ENCODE results near the gene STX3. TPM values are rescaled to one million over a fixed set of nuclear protein-coding genes. Genes with fewer than 3 reads are reported as not detected.

The STX3 gene
- total RNA-seq, 1 experiment from 2014 or later = 82.8 TPM

DNA sequence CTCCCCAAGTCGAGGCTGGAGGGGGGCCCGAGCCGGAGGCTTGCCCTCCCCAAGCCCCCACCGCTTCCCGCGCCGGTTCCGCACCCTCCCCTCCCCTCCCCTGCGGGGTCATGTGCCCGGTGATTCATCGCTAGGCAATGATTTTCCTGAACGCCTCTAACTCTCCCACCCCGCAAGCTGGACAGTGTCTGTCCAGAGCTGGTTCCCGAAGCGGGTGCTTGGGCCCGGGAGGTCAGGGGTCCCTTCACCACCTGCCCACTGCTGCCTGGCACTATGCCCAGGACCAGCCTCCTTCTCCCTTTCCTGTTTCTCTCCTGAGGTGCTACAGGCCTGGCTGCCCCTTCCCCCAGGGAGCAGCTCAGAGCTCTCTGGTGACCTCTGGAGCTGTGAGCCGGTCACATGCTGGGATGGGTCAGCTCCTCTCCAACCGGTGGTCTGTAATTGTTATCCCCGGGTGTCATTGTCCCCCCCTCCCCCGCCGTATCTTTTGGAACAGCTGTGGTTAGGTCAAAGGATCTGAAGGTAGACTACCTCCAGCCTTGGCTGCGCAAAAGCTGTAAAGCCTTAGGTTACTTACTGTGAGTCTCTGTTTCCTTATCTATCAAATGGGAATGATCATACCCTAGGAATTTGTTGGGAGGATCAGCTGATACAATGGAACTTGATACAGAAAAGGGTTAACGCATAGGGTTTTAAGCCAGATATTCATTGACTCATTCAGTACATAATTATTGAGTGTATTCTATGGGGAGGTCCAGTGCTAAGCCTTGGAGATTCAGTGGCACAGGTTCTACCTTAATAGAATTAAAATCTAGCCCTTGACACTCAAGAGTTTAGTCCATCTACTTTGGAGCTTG is 753 bp downstream of the STX3 start:
- in situ Hi-C loops (cut with HindIII; ENCODE audit: low pct_unique_long_range_greater_than_20kb, low sequenced_read_pairs) = no loop called here
- peak; percentile 63 for DNase-seq (ENCODE audit: low read depth, low spot score)

DNA sequence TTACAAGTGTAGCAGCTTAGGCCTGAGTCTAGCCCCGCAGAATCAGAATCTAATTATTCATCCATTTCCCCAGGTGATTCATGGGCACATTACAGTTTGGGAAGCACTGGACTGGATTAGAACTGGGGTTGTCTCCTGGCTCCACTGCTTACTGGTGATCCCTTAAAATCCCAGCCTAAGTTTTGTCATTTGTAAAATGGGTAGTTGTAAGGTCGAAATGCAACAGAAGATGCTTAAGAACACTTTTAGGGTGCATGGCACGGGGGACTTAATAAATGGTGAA is 1.3 kb downstream of the STX3 start:
- DNase-seq (ENCODE audit: low read depth, low spot score) = no peak
- in situ Hi-C loops (cut with HindIII; ENCODE audit: low pct_unique_long_range_greater_than_20kb, low sequenced_read_pairs) = no loop called here

DNA sequence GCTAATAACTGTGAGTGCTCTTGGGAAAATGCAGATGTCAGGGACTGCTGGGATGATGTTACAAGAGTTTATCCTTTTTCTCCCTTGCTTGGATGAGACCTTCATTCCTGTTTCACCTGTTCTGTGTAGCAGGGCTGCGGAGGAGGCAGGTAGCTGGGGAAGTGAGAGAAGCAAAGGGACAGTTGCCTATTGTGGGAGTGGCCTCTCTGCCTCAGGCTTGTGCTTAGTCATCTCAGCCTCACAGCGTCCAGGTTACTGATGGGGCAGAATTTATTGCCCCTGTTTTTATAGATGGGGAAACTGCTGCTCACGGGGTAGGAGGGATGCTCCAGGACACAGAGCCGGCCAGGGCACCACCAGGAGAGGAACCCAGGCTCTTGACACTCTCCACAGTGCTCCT is 1.7 kb downstream of the STX3 start:
- in situ Hi-C loops (cut with HindIII; ENCODE audit: low pct_unique_long_range_greater_than_20kb, low sequenced_read_pairs) = no loop called here
- no peak for DNase-seq (ENCODE audit: low read depth, low spot score)

DNA sequence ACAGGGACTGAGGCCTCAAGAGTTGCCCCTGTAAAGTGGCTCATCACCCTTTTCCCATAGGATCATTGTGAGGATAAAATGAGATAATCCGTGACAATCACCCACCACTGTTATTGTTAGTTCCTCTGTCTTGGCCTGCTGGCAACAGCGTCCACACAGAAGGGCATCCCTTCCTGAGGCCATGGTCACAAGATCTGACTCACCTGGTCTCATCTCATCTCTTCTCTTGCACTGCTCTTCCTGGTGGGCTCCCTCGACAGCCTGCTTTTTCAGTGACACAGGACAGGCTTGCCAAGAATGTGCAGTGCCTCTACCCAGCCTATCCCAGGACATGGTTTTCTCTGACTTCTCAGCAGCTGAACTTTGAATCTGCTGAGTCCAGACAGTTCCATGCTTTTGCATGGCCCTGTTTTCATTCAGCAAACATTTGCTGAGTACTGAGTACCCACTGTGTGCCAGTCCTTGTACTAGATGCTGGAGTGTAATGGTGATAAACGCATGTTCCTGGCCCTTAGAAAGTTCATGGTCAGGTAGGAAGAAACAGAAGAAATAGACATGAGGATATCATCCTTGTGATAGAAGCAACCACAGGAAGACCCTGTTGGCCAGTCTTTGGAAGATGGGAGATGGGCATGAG is 3.3 kb downstream of the STX3 start:
- no peak for DNase-seq (ENCODE audit: low read depth, low spot score)
- in situ Hi-C loops (cut with HindIII; ENCODE audit: low pct_unique_long_range_greater_than_20kb, low sequenced_read_pairs) = no loop called here

DNA sequence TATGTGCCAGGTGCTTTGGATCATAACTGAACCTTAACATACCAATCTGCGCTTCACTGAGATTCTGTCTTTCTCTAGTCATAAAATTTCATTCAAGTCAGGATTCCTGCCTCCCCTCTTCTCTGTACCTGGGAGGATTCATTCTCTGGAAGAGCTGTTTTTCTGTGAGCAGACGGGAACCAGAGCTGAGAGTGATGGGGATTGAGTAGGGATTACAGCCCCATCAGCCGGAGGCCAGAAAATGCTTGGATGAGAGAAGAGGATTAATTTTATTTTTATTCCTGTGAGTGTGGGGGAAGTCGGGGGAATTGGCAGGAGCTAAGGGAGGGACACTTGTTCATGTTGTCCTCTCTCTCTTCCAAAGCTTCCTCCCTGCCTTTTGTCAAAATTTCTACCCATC is 4.7 kb downstream of the STX3 start:
- no peak for DNase-seq (ENCODE audit: low read depth, low spot score)
- in situ Hi-C loops (cut with HindIII; ENCODE audit: low pct_unique_long_range_greater_than_20kb, low sequenced_read_pairs) = no loop called here

DNA sequence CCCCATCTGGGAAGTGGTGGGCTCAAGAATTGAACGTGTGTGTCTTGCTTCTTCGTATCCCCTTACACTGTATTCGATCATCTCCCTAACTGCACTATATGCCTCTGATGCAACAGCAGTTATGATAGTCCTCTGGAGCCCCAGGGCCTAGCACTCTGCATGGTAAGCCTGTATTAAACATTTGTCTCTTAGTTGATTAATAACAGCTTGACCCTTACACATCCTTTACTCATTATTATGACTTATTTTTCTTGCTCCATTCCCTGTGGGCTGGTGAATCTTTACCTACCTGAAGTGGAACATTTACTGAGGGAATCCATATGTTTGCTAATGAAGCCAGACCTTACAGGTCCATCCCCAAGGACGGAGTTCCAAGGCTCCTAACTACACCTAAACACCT is 5.6 kb downstream of the STX3 start:
- in situ Hi-C loops (cut with HindIII; ENCODE audit: low pct_unique_long_range_greater_than_20kb, low sequenced_read_pairs) = no loop called here
- no peak for DNase-seq (ENCODE audit: low read depth, low spot score)

DNA sequence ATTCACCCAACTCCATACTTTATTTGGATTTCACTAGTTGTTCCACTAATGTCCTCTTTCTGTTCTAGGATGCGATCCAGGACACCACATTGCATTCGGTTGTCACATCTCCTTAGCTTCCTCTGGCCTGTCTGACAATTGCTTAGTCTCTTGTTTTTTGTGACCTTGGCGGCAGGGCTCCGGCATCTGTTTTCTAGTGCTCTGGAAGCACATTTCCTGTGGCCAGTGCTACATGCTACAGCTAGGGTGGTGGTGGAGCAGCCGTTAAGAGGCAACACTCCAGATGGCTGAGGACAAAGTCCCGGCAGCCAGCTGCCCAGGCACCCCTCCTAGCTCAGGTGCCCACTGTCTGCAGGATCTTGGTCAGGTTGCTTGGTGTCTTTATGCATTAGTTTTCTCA is 6.8 kb downstream of the STX3 start:
- no peak for DNase-seq (ENCODE audit: low read depth, low spot score)
- in situ Hi-C loops (cut with HindIII; ENCODE audit: low pct_unique_long_range_greater_than_20kb, low sequenced_read_pairs) = no loop called here

DNA sequence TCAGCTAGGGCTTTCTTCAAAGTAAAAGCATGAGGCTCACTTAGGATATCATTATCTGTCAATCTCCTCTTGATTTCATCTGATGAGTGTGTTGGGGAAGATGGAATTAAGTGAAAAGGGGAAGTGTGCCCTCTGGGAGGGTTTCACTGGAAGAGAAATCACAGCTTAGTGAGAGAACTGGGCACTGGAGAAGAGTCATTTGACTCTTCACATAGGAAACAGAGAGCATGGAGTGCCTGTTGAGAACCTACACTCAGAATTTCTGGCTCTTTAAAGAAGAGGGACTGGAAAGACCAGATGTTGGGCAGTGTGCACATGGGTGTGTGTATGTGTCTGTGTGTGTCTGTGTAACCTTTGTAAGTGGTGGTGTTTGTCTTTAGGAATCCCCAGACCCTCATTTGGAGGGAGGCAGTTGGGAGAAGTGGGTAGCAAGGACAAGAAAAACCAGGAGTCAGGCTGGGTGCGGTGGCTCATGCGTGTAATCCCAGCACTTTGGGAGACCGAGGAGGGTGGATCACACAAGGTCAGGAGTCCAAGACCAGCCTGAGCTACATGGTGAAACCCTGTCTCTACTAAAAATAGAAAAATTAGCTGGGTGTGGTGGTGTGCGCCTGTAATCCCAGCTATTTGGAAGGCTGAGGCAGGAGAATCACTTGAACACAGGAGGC is 10.0 kb downstream of the STX3 start:
- no peak for DNase-seq (ENCODE audit: low read depth, low spot score)
- in situ Hi-C loops (cut with HindIII; ENCODE audit: low pct_unique_long_range_greater_than_20kb, low sequenced_read_pairs) = no loop called here

DNA sequence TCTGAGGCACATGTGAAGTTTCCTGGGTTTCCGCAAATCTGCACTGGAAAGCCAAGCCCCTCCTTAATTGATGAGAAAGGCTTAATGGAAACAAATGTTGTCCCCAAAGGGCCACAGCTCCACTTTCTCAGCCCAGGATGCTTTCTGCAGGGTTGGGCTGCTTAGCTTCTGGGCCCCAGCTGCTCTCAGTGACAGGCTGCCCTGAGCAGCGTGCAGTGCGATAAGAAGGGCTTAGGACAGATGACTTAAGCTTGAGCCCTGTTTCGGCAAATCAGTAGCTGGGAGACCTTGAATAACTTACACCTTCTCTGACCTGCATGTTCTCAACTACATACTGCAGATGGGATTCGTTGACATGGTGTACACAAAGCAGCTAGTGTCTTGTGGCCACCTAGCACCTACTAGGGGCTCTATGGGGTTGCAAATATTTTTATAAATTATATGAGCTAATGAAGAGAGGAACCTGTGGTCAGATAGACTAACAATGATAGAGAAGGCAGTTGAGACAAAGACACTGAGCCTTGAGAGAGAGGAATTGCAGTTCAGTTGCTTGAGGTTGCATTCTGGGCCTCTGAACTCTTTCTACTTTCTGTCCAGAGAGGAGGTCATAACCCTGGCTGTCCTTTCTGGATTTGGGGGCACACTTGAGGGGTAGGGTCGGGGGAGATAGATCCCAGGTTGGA is 11.5 kb downstream of the STX3 start:
- no peak for DNase-seq (ENCODE audit: low read depth, low spot score)
- in situ Hi-C loops (cut with HindIII; ENCODE audit: low pct_unique_long_range_greater_than_20kb, low sequenced_read_pairs) = no loop called here

DNA sequence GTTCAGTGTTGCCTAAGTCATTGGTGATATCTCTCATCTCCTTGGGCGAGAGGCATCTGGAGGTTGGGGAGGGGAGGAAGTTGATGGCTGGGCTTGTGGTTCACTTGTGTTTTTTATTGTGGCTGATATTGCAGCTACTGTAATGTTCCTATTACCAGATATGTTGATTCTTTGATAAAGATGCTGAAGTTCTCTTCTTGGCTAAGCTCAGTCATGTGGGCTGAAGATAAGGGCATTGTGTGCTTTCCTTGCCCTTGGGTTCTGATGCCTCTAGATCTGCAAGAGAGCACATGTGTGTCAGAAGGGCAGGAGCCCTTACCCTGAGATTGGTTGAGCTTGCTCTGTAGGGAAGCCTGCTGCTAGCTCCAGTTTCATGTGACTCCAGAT is 12.0 kb downstream of the STX3 start:
- in situ Hi-C loops (cut with HindIII; ENCODE audit: low pct_unique_long_range_greater_than_20kb, low sequenced_read_pairs) = no loop called here
- peak; percentile 68 for DNase-seq (ENCODE audit: low read depth, low spot score)

DNA sequence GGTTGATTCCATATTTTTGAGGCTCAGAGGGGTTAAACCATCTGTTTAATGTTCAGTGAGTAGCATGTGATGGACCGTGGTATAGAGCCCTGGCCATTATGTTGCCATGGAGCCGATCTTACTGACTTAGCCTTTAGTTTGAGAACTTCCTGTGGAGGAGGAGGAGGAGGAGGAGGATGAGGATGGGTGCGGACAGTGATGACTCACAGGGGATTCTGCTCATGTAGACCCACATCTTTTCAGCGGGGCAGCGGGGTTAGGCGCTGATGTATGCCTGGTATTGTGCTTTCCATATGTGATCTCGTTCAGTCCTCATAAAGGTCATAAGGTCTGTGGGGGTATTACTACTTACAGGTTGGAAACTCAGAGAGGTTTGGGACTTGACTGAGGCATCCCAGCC is 13.9 kb downstream of the STX3 start:
- DNase-seq (ENCODE audit: low read depth, low spot score) = no peak
- in situ Hi-C loops (cut with HindIII; ENCODE audit: low pct_unique_long_range_greater_than_20kb, low sequenced_read_pairs) = no loop called here

DNA sequence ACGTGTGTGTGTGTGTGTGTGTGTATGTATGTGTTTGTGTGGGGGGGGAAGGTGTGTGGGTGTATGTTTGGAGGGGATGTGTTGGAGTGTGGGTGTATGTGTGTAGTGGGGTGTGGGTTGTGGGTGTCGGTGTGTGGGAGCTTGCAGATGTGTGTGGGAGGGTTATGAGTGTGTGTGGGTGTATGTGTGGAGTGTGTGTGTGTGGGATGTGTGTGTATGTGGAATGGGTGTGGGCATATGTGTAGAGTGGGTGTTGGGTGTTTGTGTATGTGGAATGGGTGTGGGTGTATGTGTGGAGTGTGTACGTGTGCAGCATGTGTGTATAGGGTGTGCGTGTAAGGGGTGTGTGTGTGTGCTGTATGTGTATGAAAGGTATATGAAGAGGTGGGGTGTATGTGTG is 14.7 kb downstream of the STX3 start:
- DNase-seq (ENCODE audit: low read depth, low spot score) = no peak
- in situ Hi-C loops (cut with HindIII; ENCODE audit: low pct_unique_long_range_greater_than_20kb, low sequenced_read_pairs) = no loop called here

DNA sequence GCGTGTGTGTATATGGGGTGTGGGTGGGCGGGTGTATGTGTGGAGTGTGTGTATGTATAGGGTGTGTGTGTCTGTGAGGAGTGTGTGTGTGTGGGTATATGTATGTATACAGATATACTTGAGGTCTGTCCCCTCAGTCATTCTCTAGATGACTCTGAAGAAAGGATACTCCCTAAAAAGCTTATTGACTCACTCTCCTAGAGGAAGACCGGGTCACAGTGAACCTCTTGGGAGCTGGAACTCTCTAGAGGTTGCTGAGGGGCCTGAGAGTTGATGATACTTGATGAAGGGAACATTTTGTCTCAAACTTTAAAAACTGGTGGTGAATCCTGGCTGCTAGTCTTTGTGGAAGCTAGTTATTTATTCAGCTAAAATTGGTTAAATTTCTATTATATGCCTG is 15.1 kb downstream of the STX3 start:
- in situ Hi-C loops (cut with HindIII; ENCODE audit: low pct_unique_long_range_greater_than_20kb, low sequenced_read_pairs) = no loop called here
- no peak for DNase-seq (ENCODE audit: low read depth, low spot score)

DNA sequence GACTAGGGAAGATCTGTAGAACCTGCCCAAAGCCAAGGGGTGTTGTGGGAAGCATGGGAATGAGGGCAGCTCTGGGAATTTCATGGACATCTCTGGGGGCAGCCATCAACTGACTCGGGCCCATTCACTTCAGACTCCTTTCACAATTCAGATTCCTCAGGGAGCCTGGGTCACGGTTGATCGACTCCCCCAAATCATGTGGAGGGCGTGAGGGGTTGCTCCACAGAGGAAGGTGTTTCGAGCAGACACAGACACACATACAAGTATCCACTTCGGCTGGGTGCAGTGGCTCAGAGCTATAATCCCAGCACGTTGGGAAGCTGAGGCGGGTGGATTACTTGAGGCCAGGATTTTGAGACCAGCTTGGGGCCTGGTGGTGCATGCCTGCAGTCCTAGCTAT is 15.7 kb downstream of the STX3 start:
- no peak for DNase-seq (ENCODE audit: low read depth, low spot score)
- in situ Hi-C loops (cut with HindIII; ENCODE audit: low pct_unique_long_range_greater_than_20kb, low sequenced_read_pairs) = no loop called here

DNA sequence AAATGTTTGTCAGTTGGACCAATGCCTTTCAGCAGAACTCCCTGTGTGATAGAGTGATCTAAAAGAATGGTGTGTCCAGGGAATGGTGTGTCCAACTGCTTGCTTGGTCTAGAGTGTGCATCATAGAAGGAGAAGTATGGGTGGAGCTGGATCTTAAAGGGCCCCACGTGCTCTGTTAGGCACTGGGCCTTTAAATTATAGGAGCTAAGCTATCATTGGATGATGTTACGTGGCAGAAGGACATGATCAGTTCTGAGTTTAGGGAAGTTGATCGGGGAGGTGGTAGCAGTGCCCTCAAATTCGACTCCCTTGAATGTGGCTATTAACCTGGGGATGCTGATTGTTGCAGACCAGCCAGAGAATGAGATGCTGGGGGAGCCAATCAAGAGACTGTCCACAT is 16.4 kb downstream of the STX3 start:
- in situ Hi-C loops (cut with HindIII; ENCODE audit: low pct_unique_long_range_greater_than_20kb, low sequenced_read_pairs) = no loop called here
- DNase-seq (ENCODE audit: low read depth, low spot score) = no peak

DNA sequence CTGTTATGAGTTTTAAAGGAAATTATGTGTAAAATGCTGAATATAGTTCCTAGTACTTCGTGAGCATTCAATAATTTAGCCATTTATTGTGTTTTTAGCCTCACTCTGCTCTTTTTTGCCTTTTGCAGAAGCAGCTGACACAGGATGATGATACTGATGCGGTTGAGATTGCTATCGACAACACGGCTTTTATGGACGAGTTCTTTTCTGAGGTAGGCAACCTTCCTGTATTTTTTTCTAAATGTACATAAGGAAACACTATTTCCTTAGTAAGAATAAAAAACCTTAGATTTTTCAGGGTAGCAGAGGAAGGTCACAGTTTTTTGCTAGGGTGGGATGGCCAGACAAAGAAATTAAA is 17.9 kb downstream of the STX3 start:
- in situ Hi-C loops (cut with HindIII; ENCODE audit: low pct_unique_long_range_greater_than_20kb, low sequenced_read_pairs) = no loop called here
- DNase-seq (ENCODE audit: low read depth, low spot score) = no peak

DNA sequence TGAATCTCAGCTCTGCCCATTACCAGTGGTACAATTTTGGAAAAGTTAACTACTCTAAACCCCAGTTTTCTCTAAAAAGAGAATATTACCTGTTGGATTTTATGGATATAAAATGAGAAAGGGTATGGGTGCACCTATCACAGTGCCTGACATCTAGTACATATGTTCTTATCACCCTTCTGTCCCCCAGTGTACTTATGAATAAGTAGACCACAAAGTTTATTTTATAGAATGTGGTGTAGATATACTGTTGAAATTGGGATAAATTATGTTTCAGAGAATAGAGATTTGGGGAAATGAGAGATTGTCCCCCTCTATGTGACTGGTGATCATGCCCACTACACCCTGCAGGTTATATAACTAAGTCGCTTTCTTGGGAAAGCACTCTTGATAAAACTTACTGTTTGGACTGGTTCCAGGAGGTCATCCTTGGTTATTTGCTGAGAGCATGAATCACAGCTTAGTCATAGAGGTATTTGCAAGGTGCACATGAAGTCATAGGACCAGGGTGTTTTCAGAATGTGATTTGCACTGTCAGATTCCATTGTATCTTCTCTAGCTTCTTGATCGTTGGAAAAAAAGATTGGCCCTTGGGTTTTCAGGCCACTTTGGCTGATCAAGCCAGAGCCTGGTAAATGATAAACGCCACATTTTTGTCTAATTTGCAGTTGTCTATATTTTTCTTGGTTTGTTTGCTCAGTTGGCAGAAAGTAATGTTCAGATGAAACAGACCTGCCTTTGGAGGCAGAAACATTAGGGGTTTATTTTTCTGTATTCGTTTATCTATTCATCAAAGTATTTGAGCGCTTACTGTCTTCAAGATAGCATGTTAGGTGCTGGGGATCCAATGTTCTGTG is 21.3 kb downstream of the STX3 start:
- in situ Hi-C loops (cut with HindIII; ENCODE audit: low pct_unique_long_range_greater_than_20kb, low sequenced_read_pairs) = no loop called here
- no peak for DNase-seq (ENCODE audit: low read depth, low spot score)

DNA sequence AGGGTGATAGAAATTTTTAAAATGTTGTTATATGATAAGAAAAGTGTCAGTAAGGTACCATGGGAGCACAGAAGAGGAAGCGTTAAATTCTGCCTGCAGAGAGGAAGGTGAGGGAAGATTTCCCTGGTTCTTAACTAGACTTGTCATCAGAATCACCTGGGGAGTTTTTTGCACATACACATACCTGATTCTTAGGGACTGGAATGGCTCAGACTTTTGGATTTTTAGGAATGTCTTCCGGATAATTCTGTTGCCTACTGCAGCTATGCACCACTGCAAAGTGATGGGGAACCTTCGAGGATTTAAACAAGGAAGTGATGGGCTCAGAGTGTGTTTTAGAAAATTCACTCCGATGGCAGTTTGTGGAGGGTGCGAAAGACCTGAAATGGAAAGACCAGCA is 21.9 kb downstream of the STX3 start:
- in situ Hi-C loops (cut with HindIII; ENCODE audit: low pct_unique_long_range_greater_than_20kb, low sequenced_read_pairs) = no loop called here
- no peak for DNase-seq (ENCODE audit: low read depth, low spot score)

All from SK-MEL-5 (cell line).